Measurements from ENCODE around the gene TAF11L5. TPM values are rescaled to one million over a fixed set of nuclear protein-coding genes. Genes with fewer than 3 reads are reported as not detected.

Gene TAF11L5
- total RNA-seq: not detected in 2 replicates

DNA sequence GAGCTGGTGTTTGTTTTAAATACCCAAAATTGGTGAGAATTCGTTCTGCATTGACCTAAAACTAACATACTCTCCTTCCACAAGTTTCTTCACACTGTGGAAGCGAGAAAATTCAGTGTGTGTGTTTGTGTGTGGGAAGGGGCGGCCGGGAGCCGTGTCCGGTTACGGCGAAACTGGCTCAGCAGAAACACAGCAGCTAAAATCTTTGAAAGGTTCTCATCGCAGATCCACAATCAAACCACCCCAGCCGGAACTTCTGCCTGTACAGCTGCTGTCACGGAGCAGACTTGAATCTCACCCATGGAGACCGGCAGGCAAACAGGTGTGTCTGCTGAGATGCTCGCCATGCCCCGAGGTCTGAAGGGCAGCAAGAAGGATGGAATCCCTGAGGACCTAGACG is at the start of gene TAF11L5:
TSS of gene TAF11L5 (plus strand) at position 301 of the 400 bp plus-strand sequence.

DNA sequence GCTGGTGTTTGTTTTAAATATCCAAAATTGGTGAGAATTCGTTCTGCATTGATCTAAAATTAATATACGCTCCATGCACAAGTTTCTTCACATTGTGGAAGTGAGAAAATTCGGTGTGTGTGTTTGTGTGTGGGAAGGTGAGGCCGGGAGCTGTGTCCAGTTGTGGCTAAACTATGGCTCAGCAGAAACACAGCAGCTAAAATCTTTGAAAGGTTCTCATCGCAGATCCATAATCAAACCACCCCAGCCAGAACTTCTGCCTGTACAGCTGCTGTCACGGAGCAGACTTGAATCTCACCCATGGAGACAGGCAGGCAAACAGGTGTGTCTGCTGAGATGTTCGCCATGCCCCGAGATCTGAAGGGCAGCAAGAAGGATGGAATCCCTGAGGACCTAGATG is 27.1 kb upstream of the TAF11L5 start, which contains the start of gene TAF11L2:
TSS of gene TAF11L2 (plus strand) at position 301 of the 400 bp plus-strand sequence.

DNA sequence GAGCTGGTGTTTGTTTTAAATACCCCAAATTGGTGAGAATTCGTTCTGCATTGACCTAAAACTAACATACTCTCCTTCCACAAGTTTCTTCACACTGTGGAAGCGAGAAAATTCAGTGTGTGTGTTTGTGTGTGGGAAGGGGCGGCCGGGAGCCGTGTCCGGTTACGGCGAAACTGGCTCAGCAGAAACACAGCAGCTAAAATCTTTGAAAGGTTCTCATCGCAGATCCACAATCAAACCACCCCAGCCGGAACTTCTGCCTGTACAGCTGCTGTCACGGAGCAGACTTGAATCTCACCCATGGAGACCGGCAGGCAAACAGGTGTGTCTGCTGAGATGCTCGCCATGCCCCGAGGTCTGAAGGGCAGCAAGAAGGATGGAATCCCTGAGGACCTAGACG is 7.0 kb upstream of the TAF11L5 start, which contains the start of gene TAF11L3:
TSS of gene TAF11L3 (plus strand) at position 301 of the 400 bp plus-strand sequence.

DNA sequence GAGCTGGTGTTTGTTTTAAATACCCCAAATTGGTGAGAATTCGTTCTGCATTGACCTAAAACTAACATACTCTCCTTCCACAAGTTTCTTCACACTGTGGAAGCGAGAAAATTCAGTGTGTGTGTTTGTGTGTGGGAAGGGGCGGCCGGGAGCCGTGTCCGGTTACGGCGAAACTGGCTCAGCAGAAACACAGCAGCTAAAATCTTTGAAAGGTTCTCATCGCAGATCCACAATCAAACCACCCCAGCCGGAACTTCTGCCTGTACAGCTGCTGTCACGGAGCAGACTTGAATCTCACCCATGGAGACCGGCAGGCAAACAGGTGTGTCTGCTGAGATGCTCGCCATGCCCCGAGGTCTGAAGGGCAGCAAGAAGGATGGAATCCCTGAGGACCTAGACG is 3.5 kb upstream of the TAF11L5 start, which contains the start of gene TAF11L4:
TSS of gene TAF11L4 (plus strand) at position 301 of the 400 bp plus-strand sequence.

DNA sequence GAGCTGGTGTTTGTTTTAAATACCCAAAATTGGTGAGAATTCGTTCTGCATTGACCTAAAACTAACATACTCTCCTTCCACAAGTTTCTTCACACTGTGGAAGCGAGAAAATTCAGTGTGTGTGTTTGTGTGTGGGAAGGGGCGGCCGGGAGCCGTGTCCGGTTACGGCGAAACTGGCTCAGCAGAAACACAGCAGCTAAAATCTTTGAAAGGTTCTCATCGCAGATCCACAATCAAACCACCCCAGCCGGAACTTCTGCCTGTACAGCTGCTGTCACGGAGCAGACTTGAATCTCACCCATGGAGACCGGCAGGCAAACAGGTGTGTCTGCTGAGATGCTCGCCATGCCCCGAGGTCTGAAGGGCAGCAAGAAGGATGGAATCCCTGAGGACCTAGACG is 3.3 kb downstream of the TAF11L5 start, which contains the start of gene TAF11L6:
TSS of gene TAF11L6 (plus strand) at position 301 of the 400 bp plus-strand sequence.

Small RNA genes lying within 50 kb of the gene (small RNA-seq; reads per million reads assigned to genes)
- gene AC106774.3: not detected

Other genes starting within 250 kb of the TAF11L5 start
- not detected in 2 replicates for gene TAF11L2, start 27.0 kb upstream of the TAF11L5 start, total RNA-seq
- gene TAF11L3, start 6.9 kb upstream of the TAF11L5 start, total RNA-seq: not detected in 2 replicates
- gene TAF11L4, start 3.4 kb upstream of the TAF11L5 start, total RNA-seq: not detected in 2 replicates
- gene TAF11L6, start 3.4 kb downstream of the TAF11L5 start, total RNA-seq: not detected in 2 replicates
- not detected in 2 replicates for gene TAF11L7, start 60.5 kb downstream of the TAF11L5 start, total RNA-seq
- gene TAF11L8, start 65.7 kb downstream of the TAF11L5 start, total RNA-seq: not detected in 2 replicates
- not detected in 2 replicates for gene TAF11L9, start 69.2 kb downstream of the TAF11L5 start, total RNA-seq
- gene TAF11L10, start 72.6 kb downstream of the TAF11L5 start, total RNA-seq: not detected in 2 replicates
- gene TAF11L11, start 78.9 kb downstream of the TAF11L5 start, total RNA-seq: not detected in 2 replicates
- not detected in 2 replicates for gene TAF11L12, start 85.2 kb downstream of the TAF11L5 start, total RNA-seq
- not detected in 2 replicates for gene TAF11L13, start 106.9 kb downstream of the TAF11L5 start, total RNA-seq
- gene TAF11L14, start 109.2 kb downstream of the TAF11L5 start, total RNA-seq: not detected in 2 replicates

Measured in thoracic aorta endothelial cell (primary cell).